ENCODE results near the gene BRAF. TPM values are rescaled to one million over a fixed set of nuclear protein-coding genes. Genes with fewer than 3 reads are reported as not detected.
A peak's percentile ranks its signal among the peaks of the same experiment; 100 is the strongest.
"Not testable (repeated sequence)": the region's sequence is repeated elsewhere in the genome, so short reads cannot be mapped to it uniquely, and the experiment has no call there.

Gene BRAF
- total RNA-seq, 2 experiments from 2014 or later = 29.2 to 33.0 TPM

GRCh38 chr7:140673774-140674155 is 251.0 kb downstream of the BRAF start:
- Mint-ChIP-seq H3K36me3 (peaks cover 18% of the 10 kb centered on the region), H3K27ac (peak overlapping the region; percentile 54), H3K27me3 (no peaks in the 10 kb centered on the region), H3K9me3 (no peaks in the 10 kb centered on the region), H3K4me1 (ENCODE audit: low read depth) (peaks cover 33% of the 10 kb centered on the region), H3K4me3 (peak overlapping the region; percentile 82)
- ChIA-PET POLR2A (interaction anchor here (0.9 to 1.6 kb wide), 3 partner anchors 17 to 196 kb away, joined by 3 to 7 read pairs (median 3); no protein-coding TSS in a partner anchor), CTCF (interaction anchor here (0.9 to 1.3 kb wide), 5 partner anchors 21 to 152 kb away, joined by 3 to 4 read pairs (median 3); partner anchors contain the start of gene NDUFB2)
- no peak for DNase-seq
- intact Hi-C loops (cut with micrococcal nuclease) = loop anchor here (1.0 kb wide), 2 partner anchors 23 to 341 kb away; partner anchors contain the start of genes MRPS33 and NDUFB2

DNA sequence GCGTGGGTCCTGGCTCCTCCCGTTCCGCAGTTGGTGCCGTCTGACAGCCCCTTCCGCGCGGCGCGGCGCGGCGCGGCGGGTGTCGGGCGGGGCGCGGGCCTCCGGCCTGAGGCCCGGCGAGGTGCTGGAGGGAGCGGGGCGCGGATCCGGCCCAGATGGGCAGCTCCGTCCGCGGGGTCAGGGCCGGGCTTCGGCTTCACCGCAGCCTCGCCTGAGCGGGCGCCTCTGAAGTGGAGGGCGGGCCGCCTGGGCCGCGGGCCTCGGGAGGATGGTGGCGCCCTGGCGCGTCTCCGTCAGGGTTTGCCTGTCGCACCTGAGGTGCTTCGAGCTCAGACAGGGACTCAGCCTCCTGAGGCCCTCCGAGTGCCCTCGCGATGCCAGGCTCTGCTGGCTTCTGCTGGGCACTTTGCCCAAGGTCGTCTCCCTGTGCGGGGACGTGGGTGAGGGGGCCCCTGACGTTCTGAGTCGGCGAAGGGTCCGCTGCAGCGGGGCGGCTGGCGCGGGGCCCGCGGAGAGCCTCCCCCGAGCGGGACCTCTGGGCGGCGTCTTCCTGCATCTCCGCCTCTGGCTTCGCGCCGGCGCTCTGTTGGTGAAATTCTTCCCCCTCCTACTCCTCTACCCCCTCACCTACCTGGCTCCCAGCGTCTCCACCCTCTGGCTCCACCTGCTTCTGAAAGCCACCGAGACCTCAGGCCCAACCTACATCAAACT is 251.5 kb downstream of the BRAF start:
- DNase-seq = peak; percentile 67
- peak overlapping the region; percentile 82 for H3K4me3 Mint-ChIP-seq
- H3K4me1 Mint-ChIP-seq (ENCODE audit: low read depth) = peaks cover 33% of the 10 kb centered on the region
- H3K36me3 Mint-ChIP-seq = peaks cover 18% of the 10 kb centered on the region
- H3K9me3 Mint-ChIP-seq = no peaks in the 10 kb centered on the region
- intact Hi-C loops (cut with micrococcal nuclease) = loop anchor here (1.0 kb wide), 2 partner anchors 23 to 341 kb away; partner anchors contain the start of genes MRPS33 and NDUFB2
- ChIA-PET CTCF (interaction anchor here (1.0 to 1.3 kb wide), 3 partner anchors 20 to 50 kb away, joined by 3 to 4 read pairs (median 3); partner anchors contain the start of gene NDUFB2), POLR2A (interaction anchor here (1.3 to 1.6 kb wide), 2 partner anchors 17 to 195 kb away, joined by 3 to 7 read pairs; no protein-coding TSS in a partner anchor)
- no peaks in the 10 kb centered on the region for H3K27me3 Mint-ChIP-seq
- peak overlapping the region; percentile 54 for H3K27ac Mint-ChIP-seq

- H3K36me3 Mint-ChIP-seq = peaks cover 11% of the 10 kb centered on the region
These were observed 252.2 kb downstream of the BRAF start, which contains the start of gene ADCK2 for GRCh38 chr7:140672382-140673062. Gene ADCK2 (plus strand): TSS chr7:140672945. CDS start chr7:140673331, 386 bp downstream.

DNA sequence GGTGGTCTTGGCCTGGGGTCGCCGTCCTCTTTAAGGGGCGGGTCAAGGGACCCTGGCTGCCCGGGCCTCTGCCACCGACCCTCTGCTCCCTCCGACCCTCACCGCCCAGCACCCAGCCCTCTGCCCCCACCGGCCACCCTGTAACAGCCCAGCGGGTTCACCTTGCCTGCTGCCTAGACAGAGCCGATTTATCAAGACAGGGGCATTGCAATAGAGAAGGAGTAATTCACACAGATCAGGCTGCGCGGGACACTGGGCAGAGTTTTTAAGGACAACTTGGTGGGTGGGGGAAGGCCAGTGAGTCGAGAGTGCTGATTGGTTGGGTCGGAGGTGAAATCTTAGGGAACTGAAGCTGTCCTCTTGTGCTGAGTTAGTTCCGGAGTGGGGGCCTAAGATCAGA is 252.8 kb downstream of the BRAF start:
- no peaks in the 10 kb centered on the region for H3K27me3 Mint-ChIP-seq
- H3K4me1 Mint-ChIP-seq (ENCODE audit: low read depth) = peaks cover 33% of the 10 kb centered on the region
- CTCF ChIA-PET = no interaction called here
- no peak for DNase-seq
- H3K4me3 Mint-ChIP-seq = peak overlapping the region; percentile 71
- H3K36me3 Mint-ChIP-seq = peaks cover 9% of the 10 kb centered on the region
- POLR2A ChIA-PET = no interaction called here
- H3K27ac Mint-ChIP-seq = peak overlapping the region; percentile 71
- intact Hi-C loops (cut with micrococcal nuclease) = loop anchor here (1.0 kb wide), 1 partner anchor 16 kb away; no protein-coding TSS in a partner anchor
- no peaks in the 10 kb centered on the region for H3K9me3 Mint-ChIP-seq

More at GRCh38 chr7:140672382-140673062, 252.2 kb downstream of the BRAF start, which contains the start of gene ADCK2:
- peak; percentile 77 for DNase-seq
- Mint-ChIP-seq H3K4me1 (ENCODE audit: low read depth) (peaks cover 33% of the 10 kb centered on the region), H3K27me3 (no peaks in the 10 kb centered on the region), H3K9me3 (no peaks in the 10 kb centered on the region), H3K27ac (peak within 1 kb of the TSS; percentile 71), H3K4me3 (peak within 1 kb of the TSS; percentile 82)
- intact Hi-C loops (cut with micrococcal nuclease) = loop anchor here (1.0 kb wide), 3 partner anchors 16 to 342 kb away; partner anchors contain the start of genes MRPS33 and NDUFB2
- POLR2A ChIA-PET = interaction anchor here (1.3 to 1.6 kb wide), 2 partner anchors 16 to 195 kb away, joined by 3 to 7 read pairs; no protein-coding TSS in a partner anchor
- CTCF ChIA-PET = interaction anchor here (1.0 to 1.3 kb wide), 2 partner anchors 19 to 24 kb away, joined by 3 read pairs; partner anchors contain the start of gene NDUFB2

- intact Hi-C loops (cut with micrococcal nuclease) = no loop called here
- DNase-seq = no peak
- POLR2A ChIA-PET = no interaction called here
- no peaks in the 10 kb centered on the region for H3K27me3 Mint-ChIP-seq
- CTCF ChIA-PET = no interaction called here
- no peak overlapping the region for H3K27ac Mint-ChIP-seq
- H3K36me3 Mint-ChIP-seq = peaks cover 6% of the 10 kb centered on the region
- H3K4me1 Mint-ChIP-seq (ENCODE audit: low read depth) = peaks cover 27% of the 10 kb centered on the region
- no peak overlapping the region for H3K4me3 Mint-ChIP-seq
- no peaks in the 10 kb centered on the region for H3K9me3 Mint-ChIP-seq
These were observed 254.3 kb downstream of the BRAF start for GRCh38 chr7:140670343-140670935.

GRCh38 chr7:140669862-140670261 is 254.9 kb downstream of the BRAF start:
- H3K9me3 Mint-ChIP-seq; POLR2A ChIA-PET; H3K27ac Mint-ChIP-seq; intact Hi-C loops (cut with micrococcal nuclease); H3K27me3 Mint-ChIP-seq; DNase-seq; H3K36me3 Mint-ChIP-seq; H3K4me3 Mint-ChIP-seq: not testable (repeated sequence)
- H3K4me1 Mint-ChIP-seq (ENCODE audit: low read depth) = peaks cover 21% of the 10 kb centered on the region
- CTCF ChIA-PET = interaction anchor here (1.4 kb wide), 1 partner anchor 17 kb away, joined by 3 read pairs; no protein-coding TSS in a partner anchor

DNA sequence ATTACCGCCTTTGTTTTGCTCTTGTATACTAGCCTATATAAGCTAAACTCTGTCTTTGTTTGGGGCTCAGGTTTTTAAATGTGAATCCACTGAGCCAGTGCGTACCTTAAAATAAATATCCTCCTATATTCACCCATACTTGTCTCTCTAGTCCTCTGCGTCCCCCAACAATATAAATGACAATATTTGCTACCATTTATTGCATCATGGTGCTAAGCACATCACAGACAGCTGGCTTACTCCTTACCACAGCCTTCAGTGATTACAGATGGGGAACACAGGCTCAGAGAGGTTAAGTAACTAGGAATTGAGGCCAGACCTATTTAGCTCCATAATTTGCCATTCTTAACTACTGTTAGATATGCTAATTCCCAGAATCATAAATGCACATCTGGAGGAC is 255.4 kb downstream of the BRAF start:
- CTCF ChIA-PET = interaction anchor here (1.4 to 1.6 kb wide), 2 partner anchors 16 to 152 kb away, joined by 3 to 4 read pairs; no protein-coding TSS in a partner anchor
- Mint-ChIP-seq H3K27ac (no peak overlapping the region), H3K36me3 (no peaks in the 10 kb centered on the region), H3K4me1 (ENCODE audit: low read depth) (peaks cover 16% of the 10 kb centered on the region), H3K27me3 (no peaks in the 10 kb centered on the region), H3K4me3 (no peak overlapping the region), H3K9me3 (no peaks in the 10 kb centered on the region)
- POLR2A ChIA-PET = no interaction called here
- no peak for DNase-seq
- intact Hi-C loops (cut with micrococcal nuclease) = no loop called here

Other genes starting within 250 kb of the BRAF start
- 100 to 1,000 TPM; 171 to 183 TPM for gene NDUFB2, start 228.2 kb downstream of the BRAF start, total RNA-seq
- gene MRPS33, start 90.0 kb upstream of the BRAF start, total RNA-seq = 10 to 100 TPM; 95.4 to 95.8 TPM
- under 1 TPM; 0.58 to 0.81 TPM for gene TMEM178B, start 149.1 kb upstream of the BRAF start, total RNA-seq

Data from activated CD4-positive, alpha-beta memory T cell treated with anti-CD3 and anti-CD28 coated beads for 36 hours (primary cell).